DND-41 (cell line): Measurements from ENCODE around the gene C1QTNF12.

Experiments used
- ATAC-seq: fragments of 200-7000 bp; cut with Tn5 transposase; 3 replicates; pipeline ENCODE4 v1.9.1; 2021; ENCODE audit warnings: low read depth; ENCODE audit not compliant: insufficient read depth
- DNase-seq: peaks from one replicate; pipeline ENCODE4 v3.0.0-alpha.2; 2020
- H2AFZ ChIP-seq: 2 replicates; pipeline ENCODE4 v1.6.0; 2012; ENCODE audit warnings: low read depth, low read length
- H3K27ac ChIP-seq: 2 replicates; pipeline ENCODE4 v1.5.1; 2012; ENCODE audit warnings: low read length, inconsistent platforms
- H3K27me3 ChIP-seq: fragments of 200-600 bp; sonication (generic); 2 replicates; pipeline ENCODE4 v1.6.0; 2012; ENCODE audit warnings: low read length, mild to moderate bottlenecking, inconsistent platforms; ENCODE audit not compliant: insufficient read depth, poor library complexity
- H3K36me3 ChIP-seq: 2 replicates; pipeline ENCODE4 v1.5.1; 2012; ENCODE audit warnings: low read length, inconsistent platforms; ENCODE audit not compliant: insufficient read depth
- H3K4me1 ChIP-seq: 2 replicates; pipeline ENCODE4 v1.5.1; 2012; ENCODE audit warnings: mild to moderate bottlenecking, low read length; ENCODE audit not compliant: insufficient read depth
- H3K4me2 ChIP-seq: 2 replicates; pipeline ENCODE4 v1.6.0; 2012; ENCODE audit warnings: mild to moderate bottlenecking, moderate library complexity, low read length, inconsistent platforms; ENCODE audit not compliant: insufficient read depth
- H3K4me3 ChIP-seq, 2 experiments: fragments of 200-600 bp in 1 of 2; shearing (Covaris generic) in 1 of 2; 2 replicates each; pipeline ENCODE4 v1.5.1; 2012 to 2016; ENCODE audit warnings: inconsistent platforms in 2 of 2, low read length in 2 of 2, mild to moderate bottlenecking in 2 of 2, low read depth in 1 of 2, moderate library complexity in 1 of 2
- H3K79me2 ChIP-seq: 2 replicates; pipeline ENCODE4 v1.6.0; 2012; ENCODE audit warnings: low read length, inconsistent platforms; ENCODE audit not compliant: insufficient read depth
- H3K9ac ChIP-seq: 2 replicates; pipeline ENCODE4 v1.6.0; 2012; ENCODE audit warnings: low read depth, mild to moderate bottlenecking, inconsistent platforms, low read length, moderate library complexity
- H3K9me3 ChIP-seq: 2 replicates; pipeline ENCODE4 v1.5.1; 2012; ENCODE audit warnings: low read length, moderate library complexity, mild to moderate bottlenecking, inconsistent platforms; ENCODE audit not compliant: insufficient read depth, severe bottlenecking
- H4K20me1 ChIP-seq: 2 replicates; pipeline ENCODE4 v1.6.0; 2012; ENCODE audit warnings: low read length; ENCODE audit not compliant: insufficient read depth
- CTCF ChIP-seq: IDR thresholded peaks from 2 replicates; pipeline ENCODE4 v1.5.1; 2012; ENCODE audit warnings: borderline replicate concordance, low read length, moderate library complexity, mild to moderate bottlenecking; ENCODE audit not compliant: poor library complexity, severe bottlenecking; ENCODE audit errors: extremely low read depth
- EZH2 ChIP-seq: IDR thresholded peaks from 3 replicates; pipeline ENCODE4 v1.6.1; 2012; ENCODE audit warnings: borderline replicate concordance, low read depth, mild to moderate bottlenecking, moderate library complexity, low read length, inconsistent platforms; ENCODE audit not compliant: severe bottlenecking

C1QTNF12 gene

GRCh38 chr1:1215881-1216605 lies 30.5 kb downstream of the C1QTNF12 start:
- ATAC-seq: no peak
- Histone ChIP-seq H3K79me2 (no peaks in the 10 kb centered on the region), H3K27me3 (no peaks in the 10 kb centered on the region), H3K9me3 (no peaks in the 10 kb centered on the region), H4K20me1 (peaks cover 45% of the 10 kb centered on the region), H3K4me3 (no peak overlapping the region), H3K9ac (no peak overlapping the region), H3K4me1 (peaks cover 3% of the 10 kb centered on the region; the same call in 1 of the 2 replicates), H3K4me2 (no peak overlapping the region), H2AFZ (no peak overlapping the region), H3K36me3 (peaks cover 50% of the 10 kb centered on the region), H3K27ac (no peak overlapping the region)
- TF ChIP-seq CTCF (no peak), EZH2 (no peak)
- DNase-seq: no peak

GRCh38 chr1:1215080-1215676 lies 31.3 kb downstream of the C1QTNF12 start:
- H3K4me2 ChIP-seq: no peak overlapping the region
- H3K4me3 ChIP-seq: no peak overlapping the region
- no peak overlapping the region for H3K27ac ChIP-seq
- no peaks in the 10 kb centered on the region for H3K27me3 ChIP-seq
- H3K36me3 ChIP-seq: peaks cover 42% of the 10 kb centered on the region
- no peak overlapping the region for H3K9ac ChIP-seq
- no peaks in the 10 kb centered on the region for H3K79me2 ChIP-seq
- H2AFZ ChIP-seq: no peak overlapping the region
- H4K20me1 ChIP-seq: peaks cover 38% of the 10 kb centered on the region
- H3K9me3 ChIP-seq: no peaks in the 10 kb centered on the region
- TF ChIP-seq EZH2 (no peak), CTCF (no peak)
- DNase-seq: no peak
- H3K4me1 ChIP-seq: peaks cover 3% of the 10 kb centered on the region; the same call in 1 of the 2 replicates
- no peak for ATAC-seq

- no peak within 1 kb of the TSS for H3K4me3 ChIP-seq
- H3K27ac ChIP-seq: no peak within 1 kb of the TSS
- H3K4me1 ChIP-seq: peaks cover 10% of the 10 kb centered on the region
- peaks cover 32% of the 10 kb centered on the region for H4K20me1 ChIP-seq
- H3K4me2 ChIP-seq: no peak within 1 kb of the TSS
- H3K36me3 ChIP-seq: peaks cover 27% of the 10 kb centered on the region
- no peaks in the 10 kb centered on the region for H3K79me2 ChIP-seq
- peak; percentile 58 for ATAC-seq
- H3K9me3 ChIP-seq: no peaks in the 10 kb centered on the region
- DNase-seq: peak; percentile 79
- no peak within 1 kb of the TSS for H3K9ac ChIP-seq
- TF ChIP-seq EZH2 (no peak), CTCF (no peak)
- peaks cover under 1% of the 10 kb centered on the region for H3K27me3 ChIP-seq
- H2AFZ ChIP-seq: no peak within 1 kb of the TSS
Measured at GRCh38 chr1:1213345-1214265, 32.9 kb downstream of the C1QTNF12 start, which contains the start of gene TNFRSF4. TSS of gene TNFRSF4 (minus strand) at chr1:1214153. CDS start at chr1:1214127, 26 bp downstream.
